Prostate gland (tissue), 2 donors: ENCODE results near the gene TF.

Experiments
- CTCF ChIP-seq, 4 experiments: fragments of 200-600 bp in 2 of 4; fragments of 450-650 bp in 2 of 4; sonication (generic) in 2 of 4; IDR thresholded peaks; 1 replicate in 3 of 4; 2 replicates in 1 of 4; pipeline ENCODE4 v1.5.1; 2016 to 2019; ENCODE audit warnings: antibody characterized with exemption in 4 of 4, mild to moderate bottlenecking in 2 of 4, moderate library complexity in 2 of 4
- POLR2A ChIP-seq: fragments of 450-650 bp; IDR thresholded peaks from one replicate; pipeline ENCODE4 v1.6.1; 2016; ENCODE audit warnings: antibody characterized with exemption, mild to moderate bottlenecking
- POLR2AphosphoS5 ChIP-seq: sonication (generic); formaldehyde crosslinking; IDR thresholded peaks from one replicate; pipeline ENCODE4 v1.6.1; 2017; ENCODE audit warnings: antibody characterized with exemption

GRCh38 chr3:133834621-133835417 lies 88.6 kb downstream of the TF start:
- no peak for TF ChIP-seq CTCF (IDR thresholded peaks at IDR 0.05)
- no peak for TF ChIP-seq POLR2AphosphoS5
- TF ChIP-seq POLR2A = no peak
